Loucy (cell line): ENCODE results near the gene LAPTM5.

Source experiments
- EZH2phosphoT487 ChIP-seq: fragments of 200-600 bp; IDR thresholded peaks from 2 replicates; pipeline ENCODE4 v1.6.1; 2018; ENCODE audit warnings: antibody characterized with exemption, mild to moderate bottlenecking, moderate library complexity, borderline replicate concordance
- TF ChIP-seq, protein P1 (sequence below): fragments of 200-600 bp; sonication (generic); conservative IDR thresholded peaks from 2 replicates; pipeline ENCODE4 v1.5.1; 2014; ENCODE audit warnings: mild to moderate bottlenecking, antibody characterized with exemption, low read length

DNA sequence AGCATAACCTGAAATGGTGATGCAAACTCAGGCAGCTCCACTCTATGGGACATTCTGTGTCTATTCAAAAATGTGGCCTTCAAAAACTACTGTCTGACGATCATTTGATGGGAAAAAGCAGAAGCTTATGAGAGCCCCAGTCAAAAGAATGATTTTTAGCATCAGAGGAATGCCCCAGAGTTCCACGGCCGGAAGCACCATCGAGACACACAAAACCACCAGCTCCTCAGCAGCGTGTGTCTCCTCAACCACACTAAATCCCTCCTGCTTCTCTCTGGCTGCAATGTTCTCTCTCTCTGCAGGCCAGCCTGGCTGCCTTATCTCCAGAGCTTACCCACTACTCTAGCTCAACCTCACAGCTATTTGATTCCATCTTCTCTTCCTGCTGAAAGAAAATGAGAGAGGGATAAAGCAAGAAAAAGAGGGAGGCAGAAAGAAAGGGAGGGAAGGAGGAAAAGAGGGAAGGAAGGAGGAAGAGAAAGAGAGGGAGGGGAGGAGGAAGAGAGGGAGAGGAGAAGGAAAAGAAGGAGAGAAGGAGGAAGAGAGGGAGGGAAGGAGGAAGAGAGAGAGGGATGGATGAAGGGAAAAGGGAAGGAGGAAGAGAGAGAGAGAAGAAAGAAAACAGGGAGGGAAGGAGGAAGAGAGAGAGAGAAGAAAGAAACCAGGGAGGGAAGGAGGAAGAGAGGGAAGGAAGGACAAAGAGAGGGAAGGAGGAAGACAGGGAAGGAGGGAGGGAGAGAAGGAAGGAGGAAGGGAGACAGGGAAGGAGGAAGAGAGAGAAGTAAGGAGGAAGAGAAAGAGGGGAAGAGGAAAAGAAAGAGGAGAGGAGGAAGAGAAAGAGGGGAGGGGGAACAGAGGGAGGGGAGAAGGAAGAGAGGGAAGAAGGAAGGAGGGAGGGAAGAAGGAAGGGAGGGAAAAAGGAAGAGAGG lies 33.5 kb upstream of the LAPTM5 start:
- TF ChIP-seq, protein P1, sequence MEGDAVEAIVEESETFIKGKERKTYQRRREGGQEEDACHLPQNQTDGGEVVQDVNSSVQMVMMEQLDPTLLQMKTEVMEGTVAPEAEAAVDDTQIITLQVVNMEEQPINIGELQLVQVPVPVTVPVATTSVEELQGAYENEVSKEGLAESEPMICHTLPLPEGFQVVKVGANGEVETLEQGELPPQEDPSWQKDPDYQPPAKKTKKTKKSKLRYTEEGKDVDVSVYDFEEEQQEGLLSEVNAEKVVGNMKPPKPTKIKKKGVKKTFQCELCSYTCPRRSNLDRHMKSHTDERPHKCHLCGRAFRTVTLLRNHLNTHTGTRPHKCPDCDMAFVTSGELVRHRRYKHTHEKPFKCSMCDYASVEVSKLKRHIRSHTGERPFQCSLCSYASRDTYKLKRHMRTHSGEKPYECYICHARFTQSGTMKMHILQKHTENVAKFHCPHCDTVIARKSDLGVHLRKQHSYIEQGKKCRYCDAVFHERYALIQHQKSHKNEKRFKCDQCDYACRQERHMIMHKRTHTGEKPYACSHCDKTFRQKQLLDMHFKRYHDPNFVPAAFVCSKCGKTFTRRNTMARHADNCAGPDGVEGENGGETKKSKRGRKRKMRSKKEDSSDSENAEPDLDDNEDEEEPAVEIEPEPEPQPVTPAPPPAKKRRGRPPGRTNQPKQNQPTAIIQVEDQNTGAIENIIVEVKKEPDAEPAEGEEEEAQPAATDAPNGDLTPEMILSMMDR = no peak
- TF ChIP-seq EZH2phosphoT487 = no peak
